GM19043 (cell line): ENCODE results near the gene BRPF3.

Experiments
- ATAC-seq: cut with Tn5 transposase; IDR thresholded peaks from one replicate; pipeline ENCODE4 v1.9.1; 2021; ENCODE audit warnings: low read depth; ENCODE audit not compliant: unreplicated experiment

Gene BRPF3

DNA sequence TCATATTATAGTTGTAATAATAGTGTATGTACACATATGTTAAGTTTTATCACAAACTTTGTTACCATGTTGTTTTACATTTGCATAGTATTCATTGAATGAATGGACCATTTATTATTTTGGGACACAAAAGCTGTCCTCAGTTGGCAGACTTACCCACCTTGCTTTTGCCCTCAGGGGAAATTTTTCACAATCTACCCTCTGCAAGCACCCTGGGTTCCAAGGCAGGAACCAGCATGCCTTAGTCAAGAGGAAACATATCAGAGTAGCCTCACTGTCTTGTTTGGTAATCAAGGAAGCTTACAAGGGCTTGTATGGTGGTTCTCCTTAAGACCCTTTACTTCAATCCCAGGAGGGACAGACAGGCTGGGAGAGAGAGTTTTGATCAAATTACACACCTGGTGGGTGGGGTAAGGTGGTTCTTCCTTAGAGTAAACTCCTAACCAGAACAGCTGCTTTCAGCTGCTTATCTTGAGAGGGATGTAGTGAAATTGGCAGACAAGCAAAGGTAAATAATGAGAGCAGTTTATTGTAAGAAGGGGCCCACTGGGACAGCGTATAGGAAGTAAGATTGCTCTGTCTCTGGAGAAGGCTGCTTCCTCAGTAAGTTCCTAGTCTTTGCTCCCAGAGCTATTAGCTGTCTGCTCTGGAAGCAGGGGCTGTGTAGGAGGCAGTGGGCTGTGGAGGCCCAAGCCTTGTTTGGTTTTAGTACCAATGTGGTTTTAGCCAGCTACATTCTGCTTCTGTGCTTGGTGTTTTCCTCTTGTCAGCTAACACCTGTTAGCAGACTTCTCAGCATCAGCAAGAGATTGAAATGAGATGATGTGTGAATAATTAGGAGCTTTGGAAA, 31.1 kb downstream of the BRPF3 start:
- ATAC-seq: no peak

- no peak for ATAC-seq
These were observed 32.7 kb downstream of the BRPF3 start for GRCh38 chr6:36229223-36229622.

GRCh38 chr6:36230371-36230770, 33.8 kb downstream of the BRPF3 start:
- no peak for ATAC-seq

GRCh38 chr6:36232172-36232571, 35.6 kb downstream of the BRPF3 start:
- no peak for ATAC-seq

DNA sequence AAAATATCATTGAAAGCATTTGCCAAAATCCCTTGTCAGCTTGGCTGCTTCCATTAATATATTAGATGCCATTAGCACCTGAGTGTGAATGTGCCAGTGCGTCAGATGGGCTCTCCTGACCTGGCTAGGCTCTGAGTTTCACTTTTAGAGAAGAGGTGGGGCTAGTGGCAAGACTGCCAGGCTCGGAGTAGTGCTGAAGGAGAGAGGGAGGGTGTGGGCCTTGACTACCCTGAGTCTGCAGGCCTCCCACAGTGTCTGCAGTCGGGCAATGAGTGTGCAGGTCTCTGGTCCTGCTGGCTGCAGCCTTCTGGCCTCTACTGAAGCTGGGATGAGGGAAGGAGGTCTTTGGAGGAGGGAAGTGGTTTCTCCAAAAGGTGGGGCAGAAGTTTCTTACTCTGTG, 38.8 kb downstream of the BRPF3 start:
- ATAC-seq: no peak

GRCh38 chr6:36235862-36236261, 39.3 kb downstream of the BRPF3 start:
- no peak for ATAC-seq

- ATAC-seq: no peak
These were observed 43.2 kb downstream of the BRPF3 start for GRCh38 chr6:36239774-36240173.

- ATAC-seq: peak; percentile 74
These were observed 45.2 kb downstream of the BRPF3 start for GRCh38 chr6:36241728-36242127.

GRCh38 chr6:36242161-36242560, 45.6 kb downstream of the BRPF3 start:
- no peak for ATAC-seq

- no peak for ATAC-seq
These were observed 46.1 kb downstream of the BRPF3 start for GRCh38 chr6:36242626-36243025.

- no peak for ATAC-seq
These were observed 47.1 kb downstream of the BRPF3 start for GRCh38 chr6:36243562-36244212.

GRCh38 chr6:36244641-36245280, 48.2 kb downstream of the BRPF3 start:
- no peak for ATAC-seq

DNA sequence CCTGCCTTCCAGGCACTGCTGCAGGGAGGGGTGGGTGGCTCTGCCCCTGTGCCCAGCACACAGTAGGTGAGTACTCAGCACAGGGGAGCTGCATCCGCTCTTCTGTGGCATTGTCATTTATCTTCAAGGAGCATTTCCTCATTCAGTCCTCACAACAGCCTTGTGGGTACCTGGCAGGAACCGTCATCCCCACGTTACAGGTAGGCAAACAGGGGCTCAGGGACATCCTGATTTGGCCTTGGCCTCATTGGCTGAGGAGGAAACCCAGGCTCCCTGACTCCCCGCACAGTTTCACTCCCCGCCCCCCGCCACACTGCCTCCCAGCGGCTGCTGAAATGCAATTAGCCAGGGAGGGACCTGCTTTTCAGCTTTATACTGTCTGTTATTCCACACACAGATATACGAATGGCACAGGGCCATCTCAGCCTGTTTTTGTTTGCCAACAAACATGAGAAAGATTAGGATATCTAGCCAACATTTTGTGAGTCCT, 49.1 kb downstream of the BRPF3 start:
- no peak for ATAC-seq

- no peak for ATAC-seq
These were observed 50.1 kb downstream of the BRPF3 start for GRCh38 chr6:36246506-36247268.

GRCh38 chr6:36247693-36248092, 51.1 kb downstream of the BRPF3 start:
- no peak for ATAC-seq

- no peak for ATAC-seq
These were observed 52.4 kb downstream of the BRPF3 start for GRCh38 chr6:36248980-36249379.

GRCh38 chr6:36249536-36249935, 53.0 kb downstream of the BRPF3 start:
- no peak for ATAC-seq

- no peak for ATAC-seq
These were observed 55.5 kb downstream of the BRPF3 start for GRCh38 chr6:36252005-36252404.

GRCh38 chr6:36263390-36264000, 67.0 kb downstream of the BRPF3 start:
- no peak for ATAC-seq

GRCh38 chr6:36265744-36266143, 69.2 kb downstream of the BRPF3 start:
- no peak for ATAC-seq
